ENCODE data around the gene OTOF.

The OTOF gene

DNA sequence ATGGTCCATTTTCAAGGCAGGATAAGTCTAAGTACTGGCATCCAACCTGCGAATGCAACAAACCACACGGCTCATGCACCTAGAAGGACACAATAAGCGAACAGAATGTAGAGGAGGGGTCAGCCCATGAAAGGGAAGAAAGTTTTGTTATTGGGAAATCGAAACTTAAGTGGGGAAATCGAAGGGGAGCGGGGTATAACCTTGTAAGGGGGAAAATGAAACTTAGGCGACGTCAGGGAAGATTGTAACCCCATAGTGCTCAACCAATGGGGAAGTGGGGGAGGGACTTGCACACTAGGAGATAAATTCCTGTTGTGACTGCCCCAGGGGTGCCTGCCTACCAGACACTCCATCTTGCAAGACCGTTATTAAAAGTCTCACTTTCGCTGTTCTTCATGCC is 15.6 kb upstream of the OTOF start:
- Histone ChIP-seq H3K36me3 (replicated peaks; ENCODE audit: insufficient read depth, low read length) (no peaks in the 10 kb centered on the region), H2AFZ (ENCODE audit: low read length) (no peak overlapping the region), H3K4me2 (ENCODE audit: low read depth, low read length) (no peak overlapping the region), H3K9ac (ENCODE audit: low read length) (no peak overlapping the region), H3K4me3 (ENCODE audit: low read length) (no peak overlapping the region), H3K9me2 (replicated peaks; ENCODE audit: insufficient read depth, low read length) (no peaks in the 10 kb centered on the region), H3K4me1 (ENCODE audit: low read length) (no peaks in the 10 kb centered on the region), H3K79me2 (ENCODE audit: low read length) (no peaks in the 10 kb centered on the region), H3K9me3 (replicated peaks; ENCODE audit: insufficient read depth, low read length) (no peaks in the 10 kb centered on the region), H4K20me1 (ENCODE audit: insufficient read depth, low read length) (no peaks in the 10 kb centered on the region), H3K27ac (ENCODE audit: low read length) (no peak overlapping the region), H3K27me3 (replicated peaks; ENCODE audit: insufficient read depth, low read length) (peaks cover 33% of the 10 kb centered on the region), H3F3A (ENCODE audit: insufficient read depth, low read length) (no peaks in the 10 kb centered on the region)
- TF ChIP-seq EZH2phosphoT487 (IDR thresholded peaks at IDR 0.05; ENCODE audit: low read length) (no peak), EZH2 (optimal IDR thresholded peaks at IDR 0.05; ENCODE audit: low read depth, low read length) (no peak)
- TF ChIP-seq, protein P1, sequence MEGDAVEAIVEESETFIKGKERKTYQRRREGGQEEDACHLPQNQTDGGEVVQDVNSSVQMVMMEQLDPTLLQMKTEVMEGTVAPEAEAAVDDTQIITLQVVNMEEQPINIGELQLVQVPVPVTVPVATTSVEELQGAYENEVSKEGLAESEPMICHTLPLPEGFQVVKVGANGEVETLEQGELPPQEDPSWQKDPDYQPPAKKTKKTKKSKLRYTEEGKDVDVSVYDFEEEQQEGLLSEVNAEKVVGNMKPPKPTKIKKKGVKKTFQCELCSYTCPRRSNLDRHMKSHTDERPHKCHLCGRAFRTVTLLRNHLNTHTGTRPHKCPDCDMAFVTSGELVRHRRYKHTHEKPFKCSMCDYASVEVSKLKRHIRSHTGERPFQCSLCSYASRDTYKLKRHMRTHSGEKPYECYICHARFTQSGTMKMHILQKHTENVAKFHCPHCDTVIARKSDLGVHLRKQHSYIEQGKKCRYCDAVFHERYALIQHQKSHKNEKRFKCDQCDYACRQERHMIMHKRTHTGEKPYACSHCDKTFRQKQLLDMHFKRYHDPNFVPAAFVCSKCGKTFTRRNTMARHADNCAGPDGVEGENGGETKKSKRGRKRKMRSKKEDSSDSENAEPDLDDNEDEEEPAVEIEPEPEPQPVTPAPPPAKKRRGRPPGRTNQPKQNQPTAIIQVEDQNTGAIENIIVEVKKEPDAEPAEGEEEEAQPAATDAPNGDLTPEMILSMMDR (IDR thresholded peaks at IDR 0.05; ENCODE audit: low read length): no peak
- no peak for DNase-seq

DNA sequence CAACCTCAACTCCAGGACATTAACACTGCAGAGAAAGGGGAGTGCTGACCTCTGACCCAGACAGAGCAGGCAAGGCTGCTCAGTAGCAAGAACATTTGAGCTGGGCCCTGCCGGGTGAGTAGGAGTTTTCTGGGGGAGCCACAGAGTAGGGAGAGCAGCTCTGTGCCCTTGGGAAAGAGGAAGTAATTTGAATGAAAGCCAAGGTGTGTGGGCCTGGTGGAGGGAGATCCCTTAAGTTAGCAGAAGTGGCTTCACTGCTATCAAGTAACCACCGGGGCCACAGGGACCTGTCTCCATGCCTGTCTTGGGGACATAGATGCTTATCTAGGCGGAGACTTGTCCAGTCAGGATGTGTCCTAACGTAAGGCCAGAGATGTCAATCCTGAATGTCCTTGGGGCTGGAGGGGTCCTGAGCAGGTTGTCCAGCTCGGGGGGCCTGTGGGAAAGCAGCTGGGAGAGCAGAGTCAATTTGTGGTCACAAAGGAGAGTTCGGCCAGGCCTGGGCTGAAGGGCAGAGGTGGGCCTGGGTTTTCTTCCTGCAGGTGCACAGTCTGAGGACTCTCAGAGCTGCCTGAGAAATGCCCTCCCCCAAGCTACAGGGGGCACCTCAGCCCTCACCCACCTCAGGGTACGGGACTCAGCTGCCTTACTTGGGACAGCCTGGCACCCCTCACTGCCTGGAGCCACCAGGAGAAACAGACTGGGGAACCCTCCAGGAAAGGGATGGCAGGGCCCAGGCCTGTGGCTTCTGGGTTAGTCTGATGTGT is 15.0 kb upstream of the OTOF start:
- no peaks in the 10 kb centered on the region for H3F3A ChIP-seq (ENCODE audit: insufficient read depth, low read length)
- H2AFZ ChIP-seq (ENCODE audit: low read length): no peak overlapping the region
- no peak overlapping the region for H3K4me3 ChIP-seq (ENCODE audit: low read length)
- TF ChIP-seq EZH2phosphoT487 (IDR thresholded peaks at IDR 0.05; ENCODE audit: low read length) (no peak), EZH2 (optimal IDR thresholded peaks at IDR 0.05; ENCODE audit: low read depth, low read length) (no peak)
- TF ChIP-seq, protein P1 (IDR thresholded peaks at IDR 0.05; ENCODE audit: low read length): no peak
- DNase-seq: no peak
- no peaks in the 10 kb centered on the region for H3K9me3 ChIP-seq (replicated peaks; ENCODE audit: insufficient read depth, low read length)
- no peaks in the 10 kb centered on the region for H3K9me2 ChIP-seq (replicated peaks; ENCODE audit: insufficient read depth, low read length)
- H4K20me1 ChIP-seq (ENCODE audit: insufficient read depth, low read length): no peaks in the 10 kb centered on the region
- no peaks in the 10 kb centered on the region for H3K4me1 ChIP-seq (ENCODE audit: low read length)
- no peaks in the 10 kb centered on the region for H3K79me2 ChIP-seq (ENCODE audit: low read length)
- H3K4me2 ChIP-seq (ENCODE audit: low read depth, low read length): no peak overlapping the region
- H3K27ac ChIP-seq (ENCODE audit: low read length): no peak overlapping the region
- peaks cover 28% of the 10 kb centered on the region for H3K27me3 ChIP-seq (replicated peaks; ENCODE audit: insufficient read depth, low read length)
- H3K36me3 ChIP-seq (replicated peaks; ENCODE audit: insufficient read depth, low read length): no peaks in the 10 kb centered on the region
- no peak overlapping the region for H3K9ac ChIP-seq (ENCODE audit: low read length)

GRCh38 chr2:26491563-26492167 is 13.7 kb upstream of the OTOF start:
- Histone ChIP-seq H3F3A (ENCODE audit: insufficient read depth, low read length) (no peaks in the 10 kb centered on the region), H3K4me1 (ENCODE audit: low read length) (no peaks in the 10 kb centered on the region), H3K4me2 (ENCODE audit: low read depth, low read length) (no peak overlapping the region), H3K27ac (ENCODE audit: low read length) (no peak overlapping the region), H3K9me3 (replicated peaks; ENCODE audit: insufficient read depth, low read length) (no peaks in the 10 kb centered on the region), H3K36me3 (replicated peaks; ENCODE audit: insufficient read depth, low read length) (no peaks in the 10 kb centered on the region), H3K4me3 (ENCODE audit: low read length) (no peak overlapping the region), H3K27me3 (replicated peaks; ENCODE audit: insufficient read depth, low read length) (peaks cover 28% of the 10 kb centered on the region), H3K79me2 (ENCODE audit: low read length) (no peaks in the 10 kb centered on the region), H3K9me2 (replicated peaks; ENCODE audit: insufficient read depth, low read length) (no peaks in the 10 kb centered on the region), H2AFZ (ENCODE audit: low read length) (no peak overlapping the region), H3K9ac (ENCODE audit: low read length) (no peak overlapping the region), H4K20me1 (ENCODE audit: insufficient read depth, low read length) (no peaks in the 10 kb centered on the region)
- no peak for DNase-seq
- TF ChIP-seq, protein P1 (IDR thresholded peaks at IDR 0.05; ENCODE audit: low read length): no peak
- TF ChIP-seq EZH2phosphoT487 (IDR thresholded peaks at IDR 0.05; ENCODE audit: low read length) (no peak), EZH2 (optimal IDR thresholded peaks at IDR 0.05; ENCODE audit: low read depth, low read length) (no peak)

All from MM.1S (cell line).